NT2/D1 (cell line): ENCODE data around the gene GNAO1.

ENCODE experiments used
- DNase-seq: peaks from one replicate; pipeline ENCODE4 v3.0.0-alpha.2; 2011; ENCODE audit warnings: low read depth, low spot score
- H3K27me3 ChIP-seq: 2 replicates; pipeline ENCODE4 v1.6.0; 2011; ENCODE audit warnings: mild to moderate bottlenecking; ENCODE audit not compliant: insufficient read length, insufficient read depth
- H3K36me3 ChIP-seq: 2 replicates; pipeline ENCODE4 v1.6.1; 2011; ENCODE audit warnings: mild to moderate bottlenecking, low read length, mixed read lengths; ENCODE audit not compliant: insufficient read depth, insufficient read length
- H3K4me1 ChIP-seq: 2 replicates; pipeline ENCODE4 v1.5.1; 2011; ENCODE audit not compliant: insufficient read depth, insufficient read length
- H3K4me3 ChIP-seq: 2 replicates; pipeline ENCODE4 v1.5.1; 2011; ENCODE audit warnings: low read depth; ENCODE audit not compliant: insufficient read length
- H3K9ac ChIP-seq: 2 replicates; pipeline ENCODE4 v1.6.0; 2011; ENCODE audit warnings: low read depth; ENCODE audit not compliant: insufficient read length
- H3K9me3 ChIP-seq: 2 replicates; pipeline ENCODE4 v1.5.1; 2011; ENCODE audit warnings: mild to moderate bottlenecking, low read length; ENCODE audit not compliant: insufficient read depth
- SUZ12 ChIP-seq: IDR thresholded peaks from 2 replicates; pipeline ENCODE4 v1.6.1; 2011; ENCODE audit not compliant: insufficient read length, insufficient read depth; ENCODE audit errors: extremely low read depth
- YY1 ChIP-seq: IDR thresholded peaks from 2 replicates; pipeline ENCODE4 v1.6.1; 2011; ENCODE audit not compliant: insufficient read length, insufficient read depth
- ZNF274 ChIP-seq: IDR thresholded peaks from 2 replicates; pipeline ENCODE4 v1.6.1; 2011; ENCODE audit warnings: mild to moderate bottlenecking, low read depth, low read length

The GNAO1 gene

GRCh38 chr16:56211435-56211981 is 20.2 kb downstream of the GNAO1 start:
- Histone ChIP-seq H3K36me3 (no peaks in the 10 kb centered on the region), H3K9ac (no peak overlapping the region), H3K4me3 (no peak overlapping the region), H3K27me3 (no peaks in the 10 kb centered on the region), H3K4me1 (no peaks in the 10 kb centered on the region), H3K9me3 (no peaks in the 10 kb centered on the region)
- no peak for DNase-seq
- TF ChIP-seq YY1 (no peak), ZNF274 (no peak), SUZ12 (no peak)

- Histone ChIP-seq H3K9ac (no peak overlapping the region), H3K27me3 (no peaks in the 10 kb centered on the region), H3K36me3 (no peaks in the 10 kb centered on the region), H3K4me3 (no peak overlapping the region), H3K4me1 (no peaks in the 10 kb centered on the region), H3K9me3 (no peaks in the 10 kb centered on the region)
- TF ChIP-seq SUZ12 (no peak), YY1 (no peak), ZNF274 (no peak)
- no peak for DNase-seq
These were observed 20.9 kb downstream of the GNAO1 start for GRCh38 chr16:56212144-56212543.

GRCh38 chr16:56221995-56222394 is 30.7 kb downstream of the GNAO1 start:
- Histone ChIP-seq H3K4me3 (no peak overlapping the region), H3K27me3 (no peaks in the 10 kb centered on the region), H3K9ac (no peak overlapping the region), H3K36me3 (no peaks in the 10 kb centered on the region), H3K9me3 (no peaks in the 10 kb centered on the region), H3K4me1 (peaks cover 3% of the 10 kb centered on the region)
- TF ChIP-seq ZNF274 (no peak), SUZ12 (no peak), YY1 (no peak)
- DNase-seq: no peak

GRCh38 chr16:56222474-56222997 is 31.2 kb downstream of the GNAO1 start:
- H3K36me3 ChIP-seq: no peaks in the 10 kb centered on the region
- DNase-seq: no peak
- H3K27me3 ChIP-seq: no peaks in the 10 kb centered on the region
- peaks cover 3% of the 10 kb centered on the region for H3K4me1 ChIP-seq
- H3K9ac ChIP-seq: no peak overlapping the region
- no peak overlapping the region for H3K4me3 ChIP-seq
- H3K9me3 ChIP-seq: no peaks in the 10 kb centered on the region
- TF ChIP-seq YY1: no peak

- DNase-seq: no peak
- Histone ChIP-seq H3K4me1 (peaks cover 3% of the 10 kb centered on the region), H3K27me3 (no peaks in the 10 kb centered on the region), H3K4me3 (no peak overlapping the region), H3K9me3 (no peaks in the 10 kb centered on the region), H3K9ac (no peak overlapping the region), H3K36me3 (no peaks in the 10 kb centered on the region)
- TF ChIP-seq ZNF274: no peak
- no peak for TF ChIP-seq YY1
- TF ChIP-seq SUZ12: no peak
These were observed 33.9 kb downstream of the GNAO1 start for GRCh38 chr16:56225017-56225742.

GRCh38 chr16:56226187-56226586 is 34.9 kb downstream of the GNAO1 start:
- DNase-seq: no peak
- Histone ChIP-seq H3K4me3 (no peak overlapping the region), H3K9me3 (no peaks in the 10 kb centered on the region), H3K9ac (no peak overlapping the region), H3K27me3 (no peaks in the 10 kb centered on the region), H3K36me3 (no peaks in the 10 kb centered on the region), H3K4me1 (peaks cover 3% of the 10 kb centered on the region)
- TF ChIP-seq SUZ12: no peak
- TF ChIP-seq YY1: no peak
- TF ChIP-seq ZNF274: no peak

- TF ChIP-seq ZNF274 (no peak), SUZ12 (no peak), YY1 (no peak)
- no peak overlapping the region for H3K9ac ChIP-seq
- H3K36me3 ChIP-seq: no peaks in the 10 kb centered on the region
These were observed 35.7 kb downstream of the GNAO1 start for GRCh38 chr16:56226845-56227525.

More at GRCh38 chr16:56226845-56227525, 35.7 kb downstream of the GNAO1 start:
- Histone ChIP-seq H3K27me3 (no peaks in the 10 kb centered on the region), H3K9me3 (no peaks in the 10 kb centered on the region), H3K4me1 (peaks cover 3% of the 10 kb centered on the region), H3K4me3 (no peak overlapping the region)
- DNase-seq: no peak
